HG03558 (cell line): ENCODE data around the gene GLIS1.

ENCODE experiments used
- ATAC-seq: cut with Tn5 transposase; IDR thresholded peaks from one replicate; pipeline ENCODE4 v1.9.1; 2021; ENCODE audit warnings: moderate number of reproducible peaks; ENCODE audit not compliant: unreplicated experiment; ENCODE audit errors: extremely low read depth

GLIS1 gene

GRCh38 chr1:53737648-53738204 lies 1.2 kb downstream of the GLIS1 start:
- ATAC-seq, result no peak

GRCh38 chr1:53736290-53736689 lies 2.7 kb downstream of the GLIS1 start:
- no peak for ATAC-seq

GRCh38 chr1:53735681-53736080 lies 3.3 kb downstream of the GLIS1 start:
- no peak for ATAC-seq

GRCh38 chr1:53735261-53735660 lies 3.7 kb downstream of the GLIS1 start:
- ATAC-seq, result no peak

DNA sequence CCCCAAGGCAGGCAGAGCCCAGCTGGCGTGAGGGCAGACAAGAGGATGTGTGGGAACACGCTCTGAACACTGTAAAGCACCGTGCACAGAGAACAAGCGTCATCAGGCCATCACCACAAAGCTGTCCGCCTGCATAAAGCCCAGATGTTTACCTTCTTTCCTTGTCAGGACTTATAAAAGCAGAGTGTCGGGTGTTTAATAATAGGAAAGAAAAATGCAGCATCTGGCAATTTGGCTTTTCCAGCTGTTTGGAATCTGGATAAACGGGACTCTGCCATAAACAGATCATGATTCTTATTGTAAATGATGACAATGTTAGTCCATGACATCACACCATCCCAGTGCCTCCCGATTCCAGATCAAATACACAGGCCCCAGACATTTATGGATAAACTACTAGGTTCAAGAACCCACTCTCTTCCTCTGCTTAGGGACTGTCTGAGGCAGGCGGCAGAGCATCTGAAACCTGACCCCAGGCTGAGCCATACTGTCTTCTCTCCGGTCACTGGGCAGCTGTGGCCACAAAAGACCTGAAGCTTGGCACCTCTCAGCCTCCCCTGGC lies 4.2 kb downstream of the GLIS1 start:
- no peak for ATAC-seq

DNA sequence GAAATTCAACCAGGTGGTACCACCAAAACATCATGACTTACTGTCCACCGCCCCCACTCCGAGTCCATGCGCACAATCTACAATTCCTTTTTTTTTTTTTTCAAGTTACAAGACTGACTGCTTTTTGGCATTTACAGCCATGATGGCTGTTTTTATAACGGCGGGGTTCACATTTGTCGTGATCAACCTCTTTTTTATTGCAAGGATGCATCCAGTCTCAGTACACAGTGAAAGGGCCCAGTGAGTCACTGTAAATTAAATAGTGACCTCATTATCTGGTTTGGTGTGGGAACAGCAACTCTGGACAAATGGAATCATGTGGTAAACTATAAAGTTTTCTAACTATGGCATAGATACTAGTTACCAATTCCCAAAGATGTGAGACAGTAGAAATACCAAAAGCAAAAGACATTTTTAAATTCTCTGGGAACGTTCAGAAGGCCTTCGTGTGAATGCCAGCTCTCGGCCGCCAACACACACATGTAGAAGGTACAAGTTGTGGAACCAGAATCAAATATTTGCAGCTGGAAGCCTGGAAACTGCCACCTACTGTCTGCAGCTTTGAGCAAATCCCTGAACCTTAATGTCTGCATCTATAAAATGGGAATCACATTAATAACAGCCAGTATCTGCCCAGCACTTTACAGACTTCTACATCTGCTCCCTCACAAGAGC lies 4.9 kb downstream of the GLIS1 start:
- no peak for ATAC-seq

DNA sequence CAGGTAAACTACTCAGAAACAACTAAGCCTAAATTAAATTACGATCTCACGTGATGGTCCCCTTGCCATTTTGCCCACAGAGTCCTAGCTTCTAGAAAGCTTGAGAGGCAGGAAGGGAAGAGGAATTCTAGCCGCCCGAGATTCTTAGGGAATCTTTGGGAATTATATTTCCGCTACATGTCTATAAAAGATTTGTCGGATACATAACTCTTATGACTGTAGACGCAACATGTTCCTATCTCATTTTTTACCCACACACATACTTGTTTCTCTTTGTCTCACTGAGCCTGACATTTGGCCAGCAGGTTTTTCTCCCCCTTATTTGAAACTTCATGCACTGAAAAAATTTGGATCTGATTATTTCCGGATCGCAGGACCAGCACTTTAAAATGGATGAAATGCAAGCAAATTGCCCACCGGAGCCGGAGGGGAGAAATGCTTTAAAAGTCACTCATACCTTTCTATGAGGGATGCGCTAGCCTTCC lies 5.5 kb downstream of the GLIS1 start:
- no peak for ATAC-seq

- ATAC-seq, result no peak
Measured at GRCh38 chr1:53732912-53733317, 6.0 kb downstream of the GLIS1 start.

DNA sequence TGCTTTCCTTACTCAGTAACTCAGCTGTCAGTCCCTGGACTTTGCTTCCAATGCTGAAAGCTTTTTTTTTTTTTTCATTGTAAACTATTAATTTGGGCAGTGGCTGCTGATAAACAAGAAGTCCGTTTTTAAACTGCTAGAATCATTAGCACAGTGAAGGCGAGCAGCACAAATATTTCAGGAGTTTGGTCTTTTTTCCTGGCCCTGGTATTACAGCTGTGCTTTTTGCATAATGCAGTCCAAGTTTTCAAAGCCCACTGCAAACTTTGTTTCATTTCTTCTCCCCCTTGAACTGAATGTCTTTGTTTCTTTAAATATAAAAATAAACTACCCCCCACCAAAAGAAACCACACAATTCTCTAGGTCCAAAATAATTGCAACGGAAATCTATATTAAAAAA lies 6.6 kb downstream of the GLIS1 start:
- ATAC-seq, result no peak

- no peak for ATAC-seq
Measured at GRCh38 chr1:53731779-53732305, 7.1 kb downstream of the GLIS1 start.

DNA sequence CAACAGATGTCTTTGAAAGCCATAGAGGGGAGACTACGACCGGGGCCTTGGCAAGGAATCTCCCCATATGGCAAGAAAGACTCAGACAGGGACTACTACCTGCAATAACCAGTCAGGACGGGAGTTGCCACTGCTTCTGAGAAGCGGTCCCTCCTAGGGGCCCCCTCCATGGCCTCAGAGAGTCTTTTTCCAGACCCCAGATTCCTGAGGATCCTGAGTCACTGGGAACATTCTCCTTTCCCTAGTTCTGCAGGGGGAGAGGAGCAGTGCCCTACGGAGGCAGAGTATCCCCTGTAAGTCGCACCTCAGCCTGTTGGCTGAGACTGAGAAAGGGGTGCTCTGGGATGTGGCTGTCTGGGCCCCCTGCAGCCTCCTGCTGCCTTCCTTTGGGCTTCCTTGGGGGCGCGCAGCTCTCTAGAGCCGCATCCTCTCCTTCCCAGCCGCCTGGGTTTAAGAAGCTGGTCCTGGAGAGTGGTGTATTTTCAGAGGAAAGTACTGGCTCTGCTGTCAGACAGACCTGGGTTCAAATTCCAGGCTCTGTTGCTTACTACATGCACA lies 7.8 kb downstream of the GLIS1 start:
- no peak for ATAC-seq

GRCh38 chr1:53730224-53730865 lies 8.6 kb downstream of the GLIS1 start:
- no peak for ATAC-seq

- no peak for ATAC-seq
Measured at GRCh38 chr1:53729456-53730223, 9.3 kb downstream of the GLIS1 start.

DNA sequence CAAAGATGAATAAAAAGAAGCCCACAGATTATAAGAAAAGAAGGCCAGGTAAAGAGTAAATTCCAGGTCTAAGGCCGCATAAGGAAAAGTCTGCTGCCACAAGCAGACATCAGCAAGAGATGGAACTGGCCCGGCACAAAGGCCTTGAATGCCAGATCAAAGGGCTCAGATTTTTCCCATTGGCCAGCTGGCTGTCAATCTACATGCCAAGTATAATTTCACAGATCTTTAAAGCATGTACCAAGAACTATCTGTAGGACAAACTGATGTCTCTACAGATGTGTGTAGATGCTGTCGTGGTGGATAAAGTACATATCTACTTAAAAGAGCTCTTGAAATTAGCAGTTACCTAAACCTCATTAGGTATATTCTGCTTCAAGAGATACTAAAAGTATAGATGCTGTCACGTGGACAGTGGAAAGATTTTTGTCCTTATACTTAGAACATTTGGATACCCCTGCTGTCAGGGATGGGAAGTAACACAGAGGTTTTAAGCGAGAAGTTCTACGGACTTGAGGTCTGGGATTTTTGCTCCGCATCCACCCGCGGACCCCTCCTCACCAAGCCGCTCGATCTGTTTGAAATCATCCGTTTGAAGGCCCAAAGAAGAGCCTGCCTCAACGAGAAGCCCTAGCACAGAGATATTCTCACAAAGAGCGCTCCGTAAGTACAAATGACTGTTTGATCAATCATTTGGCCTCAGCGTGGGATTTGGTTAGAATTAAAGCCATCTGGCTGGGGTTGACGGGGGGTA lies 10.1 kb downstream of the GLIS1 start:
- no peak for ATAC-seq

DNA sequence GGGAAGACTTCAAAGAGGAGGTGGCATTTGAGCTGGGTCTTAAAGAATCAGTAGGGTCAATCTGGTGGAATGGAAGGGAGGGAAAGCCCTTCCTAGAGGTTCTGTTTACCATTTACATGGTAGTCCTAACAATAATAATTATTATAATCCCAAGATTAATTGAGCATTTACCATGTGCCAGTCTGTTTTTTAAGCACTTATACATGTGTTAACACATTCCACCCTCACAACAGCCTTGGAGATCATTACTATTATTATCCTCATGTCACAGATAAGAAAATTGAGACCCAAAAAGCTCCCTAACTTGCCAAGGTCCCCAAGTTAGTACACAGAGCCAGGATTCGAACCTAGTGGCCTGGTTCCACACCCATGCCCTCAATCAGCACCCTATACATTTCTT lies 10.8 kb downstream of the GLIS1 start:
- no peak for ATAC-seq

DNA sequence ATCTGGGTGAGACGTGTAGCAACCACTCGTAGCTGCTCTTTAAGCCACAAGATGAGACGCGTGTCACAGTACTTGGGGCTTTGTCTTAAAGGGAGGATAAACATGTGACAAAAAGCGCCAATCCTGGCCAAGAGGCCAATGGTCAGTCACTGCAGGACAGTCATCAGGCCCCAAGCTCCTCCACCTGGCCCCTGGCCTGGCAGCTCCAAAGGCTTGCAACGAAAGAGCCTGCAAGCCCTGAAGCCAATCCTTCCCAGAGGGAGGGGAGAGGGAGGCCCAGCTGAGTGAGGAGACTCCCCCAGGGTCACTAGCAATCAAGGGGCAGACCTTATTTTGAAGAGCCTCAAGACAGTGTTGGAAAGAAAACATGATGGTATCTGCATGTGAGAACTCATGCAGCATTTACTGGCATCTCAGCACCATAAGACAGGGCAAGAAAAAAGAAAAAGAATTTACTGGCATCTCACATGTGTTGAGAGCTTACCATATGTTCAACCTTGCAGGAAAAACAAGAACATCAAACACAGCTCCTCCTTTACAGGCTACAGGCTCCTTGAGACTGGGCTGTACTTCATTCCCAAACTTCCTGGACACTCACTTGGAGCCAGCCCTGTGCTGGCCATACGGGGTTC lies 11.4 kb downstream of the GLIS1 start:
- ATAC-seq, result no peak

- ATAC-seq, result no peak
Measured at GRCh38 chr1:53726009-53726600, 12.9 kb downstream of the GLIS1 start.

DNA sequence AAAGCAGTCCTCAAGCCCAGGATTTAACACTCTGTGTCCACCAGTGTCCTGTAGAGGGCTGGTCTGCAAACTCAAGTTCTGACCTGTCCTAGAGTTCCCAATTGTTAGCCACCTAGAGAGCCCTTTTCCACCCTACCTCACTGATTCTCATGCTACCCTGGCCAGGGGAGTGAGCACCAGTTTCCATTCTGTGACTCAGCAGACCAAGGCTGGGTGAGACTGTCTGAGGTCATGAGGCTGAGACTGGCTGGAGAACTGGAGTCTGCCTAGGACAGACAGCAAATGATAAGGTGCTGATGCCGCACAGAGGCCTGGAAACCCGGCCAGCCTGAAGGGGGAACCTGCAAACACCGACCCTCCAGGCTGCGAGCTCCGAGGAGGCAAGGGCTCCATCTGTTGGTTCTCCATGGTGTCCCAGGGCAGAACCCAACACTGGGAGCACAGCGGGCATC lies 13.7 kb downstream of the GLIS1 start:
- no peak for ATAC-seq

DNA sequence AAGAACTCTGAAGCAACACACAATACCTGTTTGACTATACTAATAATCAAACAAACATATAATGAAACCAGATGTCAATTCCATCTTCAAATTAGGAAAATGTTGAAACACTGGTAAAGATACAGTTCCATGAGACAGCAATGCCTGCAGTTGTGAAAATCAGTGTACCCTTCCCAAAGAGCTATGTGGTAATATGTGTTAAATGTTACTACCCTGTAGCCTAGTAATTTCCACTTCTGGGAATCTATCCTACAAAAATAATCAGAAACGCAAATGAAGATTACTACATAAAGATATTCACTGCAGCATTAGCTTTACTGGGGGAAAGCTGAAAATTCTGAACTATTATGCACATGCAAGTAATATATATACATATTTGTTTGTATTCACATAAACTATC lies 16.9 kb downstream of the GLIS1 start:
- ATAC-seq, result no peak
